Glutamatergic neuron (in vitro differentiated cells): ENCODE results near the gene MERTK. TPM values are rescaled to one million over a fixed set of nuclear protein-coding genes. Genes with fewer than 3 reads are reported as not detected.

ENCODE experiments used
- DNase-seq: peaks from one replicate; pipeline ENCODE4 v3.0.0; 2022
- H3K27ac Mint-ChIP-seq: one replicate; pipeline ENCODE4 v1.8.0; 2020; ENCODE audit warnings: mild to moderate bottlenecking, mixed read lengths, inconsistent platforms; ENCODE audit not compliant: unreplicated experiment
- H3K27me3 Mint-ChIP-seq: one replicate; pipeline ENCODE4 v1.8.0; 2020; ENCODE audit warnings: mild to moderate bottlenecking, moderate library complexity, mixed read lengths, inconsistent platforms; ENCODE audit not compliant: unreplicated experiment
- H3K36me3 Mint-ChIP-seq: one replicate; pipeline ENCODE4 v1.8.0; 2020; ENCODE audit warnings: mild to moderate bottlenecking, mixed read lengths, inconsistent platforms; ENCODE audit not compliant: unreplicated experiment
- H3K4me1 Mint-ChIP-seq: one replicate; pipeline ENCODE4 v1.8.0; 2020; ENCODE audit warnings: mild to moderate bottlenecking, low read depth, mixed read lengths, inconsistent platforms; ENCODE audit not compliant: unreplicated experiment
- H3K4me3 Mint-ChIP-seq: one replicate; pipeline ENCODE4 v1.8.0; 2020; ENCODE audit warnings: mild to moderate bottlenecking, mixed read lengths, inconsistent platforms; ENCODE audit not compliant: unreplicated experiment
- H3K9me3 Mint-ChIP-seq: one replicate; pipeline ENCODE4 v1.8.0; 2020; ENCODE audit warnings: mild to moderate bottlenecking, moderate library complexity, mixed read lengths, inconsistent platforms; ENCODE audit not compliant: unreplicated experiment
- total RNA-seq: library from RNA; stranded (reverse); fragmentation: NEBNext Ultra II Directional; extraction: Animal tissue kit (Norgen Biotek cat#: 25700); gene quantifications from one replicate; pipeline ENCODE4 v1.2.1, GENCODE V29; 2021; ENCODE audit not compliant: unreplicated experiment
- TF ChIP-seq, protein P1 (sequence below): fragments of 200-600 bp; sonication (generic); IDR thresholded peaks from one replicate; pipeline ENCODE4 v1.5.0; 2021; ENCODE audit not compliant: partially characterized antibody, unreplicated experiment

The MERTK gene
- total RNA-seq, 1 donor from 2014 or later: 2.3 TPM

- H3K27ac Mint-ChIP-seq: no peak overlapping the region
- no peak overlapping the region for H3K4me3 Mint-ChIP-seq
These were observed 87.9 kb downstream of the MERTK start for GRCh38 chr2:111986116-111986900.

DNA sequence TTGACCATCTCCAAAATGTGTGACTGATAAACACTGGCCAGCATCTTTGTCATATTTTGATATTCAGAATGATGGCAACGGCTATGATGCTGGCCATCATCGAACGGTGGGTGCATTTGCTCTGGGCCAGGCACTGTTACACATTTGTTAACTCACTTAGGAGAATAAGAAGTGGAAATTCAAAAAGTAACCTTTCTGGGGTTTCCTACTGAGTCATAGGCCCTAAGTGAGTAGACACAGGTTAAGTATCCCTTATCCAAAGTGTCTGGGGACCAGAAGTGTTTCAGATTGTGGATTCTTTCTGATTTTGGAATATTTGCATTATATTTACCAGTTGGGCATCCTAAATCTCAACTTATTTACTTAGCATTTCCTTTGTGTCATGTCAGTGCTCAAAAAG, 92.0 kb downstream of the MERTK start:
- Mint-ChIP-seq H3K36me3 (peaks cover 5% of the 10 kb centered on the region), H3K27me3 (peaks cover 2% of the 10 kb centered on the region), H3K4me1 (peaks cover 11% of the 10 kb centered on the region), H3K27ac (no peak overlapping the region), H3K9me3 (no peaks in the 10 kb centered on the region), H3K4me3 (no peak overlapping the region)
- DNase-seq: no peak
- TF ChIP-seq, protein P1, sequence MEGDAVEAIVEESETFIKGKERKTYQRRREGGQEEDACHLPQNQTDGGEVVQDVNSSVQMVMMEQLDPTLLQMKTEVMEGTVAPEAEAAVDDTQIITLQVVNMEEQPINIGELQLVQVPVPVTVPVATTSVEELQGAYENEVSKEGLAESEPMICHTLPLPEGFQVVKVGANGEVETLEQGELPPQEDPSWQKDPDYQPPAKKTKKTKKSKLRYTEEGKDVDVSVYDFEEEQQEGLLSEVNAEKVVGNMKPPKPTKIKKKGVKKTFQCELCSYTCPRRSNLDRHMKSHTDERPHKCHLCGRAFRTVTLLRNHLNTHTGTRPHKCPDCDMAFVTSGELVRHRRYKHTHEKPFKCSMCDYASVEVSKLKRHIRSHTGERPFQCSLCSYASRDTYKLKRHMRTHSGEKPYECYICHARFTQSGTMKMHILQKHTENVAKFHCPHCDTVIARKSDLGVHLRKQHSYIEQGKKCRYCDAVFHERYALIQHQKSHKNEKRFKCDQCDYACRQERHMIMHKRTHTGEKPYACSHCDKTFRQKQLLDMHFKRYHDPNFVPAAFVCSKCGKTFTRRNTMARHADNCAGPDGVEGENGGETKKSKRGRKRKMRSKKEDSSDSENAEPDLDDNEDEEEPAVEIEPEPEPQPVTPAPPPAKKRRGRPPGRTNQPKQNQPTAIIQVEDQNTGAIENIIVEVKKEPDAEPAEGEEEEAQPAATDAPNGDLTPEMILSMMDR: no peak

More at GRCh38 chr2:111986116-111986900, 87.9 kb downstream of the MERTK start:
- peaks cover 11% of the 10 kb centered on the region for H3K4me1 Mint-ChIP-seq
- no peaks in the 10 kb centered on the region for H3K36me3 Mint-ChIP-seq
- peaks cover 2% of the 10 kb centered on the region for H3K27me3 Mint-ChIP-seq
- H3K9me3 Mint-ChIP-seq: no peaks in the 10 kb centered on the region
- DNase-seq: no peak
- TF ChIP-seq, protein P1: no peak

- TF ChIP-seq, protein P1: no peak
- Mint-ChIP-seq H3K4me3 (no peak overlapping the region), H3K27ac (no peak overlapping the region), H3K27me3 (peaks cover 2% of the 10 kb centered on the region), H3K36me3 (peaks cover 5% of the 10 kb centered on the region), H3K4me1 (peaks cover 6% of the 10 kb centered on the region), H3K9me3 (no peaks in the 10 kb centered on the region)
- no peak for DNase-seq
These were observed 92.4 kb downstream of the MERTK start for GRCh38 chr2:111990856-111991255.

DNA sequence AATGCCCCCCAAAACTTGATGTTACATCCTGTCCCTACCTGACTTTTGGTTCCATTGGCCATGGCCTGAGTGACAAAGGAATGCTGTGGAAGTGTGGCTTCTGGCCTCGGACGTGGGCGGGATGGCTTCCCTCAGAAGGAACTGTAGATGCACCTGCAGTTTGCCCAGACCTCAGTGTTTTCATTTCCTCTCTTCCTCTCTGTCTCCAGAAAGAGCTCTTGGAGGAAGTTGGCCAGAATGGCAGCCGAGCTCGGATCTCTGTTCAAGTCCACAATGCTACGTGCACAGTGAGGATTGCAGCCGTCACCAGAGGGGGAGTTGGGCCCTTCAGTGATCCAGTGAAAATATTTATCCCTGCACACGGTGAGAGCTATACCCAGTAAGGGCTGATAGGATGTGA, 95.6 kb downstream of the MERTK start:
- peaks cover 5% of the 10 kb centered on the region for H3K36me3 Mint-ChIP-seq
- no peak overlapping the region for H3K4me3 Mint-ChIP-seq
- H3K4me1 Mint-ChIP-seq: peaks cover 2% of the 10 kb centered on the region
- no peaks in the 10 kb centered on the region for H3K9me3 Mint-ChIP-seq
- no peak for DNase-seq
- H3K27ac Mint-ChIP-seq: no peak overlapping the region
- peaks cover 2% of the 10 kb centered on the region for H3K27me3 Mint-ChIP-seq
- TF ChIP-seq, protein P1: no peak

DNA sequence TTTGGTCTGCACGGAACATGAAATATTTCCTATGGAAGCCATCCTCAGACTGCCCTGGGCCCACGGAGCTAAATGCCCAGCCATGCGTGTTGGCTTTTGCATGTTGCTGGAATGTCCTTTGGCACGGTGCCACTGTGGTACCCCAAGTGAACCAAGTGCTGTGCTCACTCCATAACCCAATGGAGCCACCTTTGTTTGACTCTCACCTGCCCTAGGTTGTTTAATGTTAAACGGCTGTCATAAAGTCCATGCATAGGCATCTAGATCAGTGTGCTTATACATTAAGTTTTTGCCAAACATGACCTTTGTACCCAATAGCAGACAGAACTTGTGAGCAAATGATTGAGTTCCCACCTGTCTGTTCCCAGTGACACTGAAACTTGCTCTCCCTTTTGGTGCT, 96.7 kb downstream of the MERTK start:
- Mint-ChIP-seq H3K27me3 (peaks cover 2% of the 10 kb centered on the region), H3K4me1 (peaks cover 2% of the 10 kb centered on the region), H3K36me3 (peaks cover 5% of the 10 kb centered on the region), H3K27ac (no peak overlapping the region), H3K9me3 (no peaks in the 10 kb centered on the region), H3K4me3 (no peak overlapping the region)
- no peak for DNase-seq
- TF ChIP-seq, protein P1: no peak
